ENCODE measurements around the gene BLVRB.

GRCh38 chr19:40419066-40419612, 46.4 kb downstream of the BLVRB start:
- TF ChIP-seq TCF12 (IDR thresholded peaks at IDR 0.05; ENCODE audit: low read depth) (no peak), REST (IDR thresholded peaks at IDR 0.05; ENCODE audit: low read depth) (no peak), TAF1 (IDR thresholded peaks at IDR 0.05; ENCODE audit: low read depth) (no peak), USF1 (IDR thresholded peaks at IDR 0.05) (no peak)

All from Ishikawa (cell line).